Prostate gland (tissue), 2 donors: ENCODE data around the gene GPR42.

Source experiments
- POLR2A ChIP-seq: fragments of 450-650 bp; IDR thresholded peaks from one replicate; pipeline ENCODE4 v1.6.1; 2016; ENCODE audit warnings: antibody characterized with exemption, mild to moderate bottlenecking
- POLR2AphosphoS5 ChIP-seq: sonication (generic); formaldehyde crosslinking; IDR thresholded peaks from one replicate; pipeline ENCODE4 v1.6.1; 2017; ENCODE audit warnings: antibody characterized with exemption
- TF ChIP-seq, protein P1 (sequence below), 4 experiments: fragments of 200-600 bp in 2 of 4; fragments of 450-650 bp in 2 of 4; sonication (generic) in 2 of 4; IDR thresholded peaks; 1 replicate in 3 of 4; 2 replicates in 1 of 4; pipeline ENCODE4 v1.5.1; 2016 to 2019; ENCODE audit warnings: antibody characterized with exemption in 4 of 4, mild to moderate bottlenecking in 2 of 4, moderate library complexity in 2 of 4

DNA sequence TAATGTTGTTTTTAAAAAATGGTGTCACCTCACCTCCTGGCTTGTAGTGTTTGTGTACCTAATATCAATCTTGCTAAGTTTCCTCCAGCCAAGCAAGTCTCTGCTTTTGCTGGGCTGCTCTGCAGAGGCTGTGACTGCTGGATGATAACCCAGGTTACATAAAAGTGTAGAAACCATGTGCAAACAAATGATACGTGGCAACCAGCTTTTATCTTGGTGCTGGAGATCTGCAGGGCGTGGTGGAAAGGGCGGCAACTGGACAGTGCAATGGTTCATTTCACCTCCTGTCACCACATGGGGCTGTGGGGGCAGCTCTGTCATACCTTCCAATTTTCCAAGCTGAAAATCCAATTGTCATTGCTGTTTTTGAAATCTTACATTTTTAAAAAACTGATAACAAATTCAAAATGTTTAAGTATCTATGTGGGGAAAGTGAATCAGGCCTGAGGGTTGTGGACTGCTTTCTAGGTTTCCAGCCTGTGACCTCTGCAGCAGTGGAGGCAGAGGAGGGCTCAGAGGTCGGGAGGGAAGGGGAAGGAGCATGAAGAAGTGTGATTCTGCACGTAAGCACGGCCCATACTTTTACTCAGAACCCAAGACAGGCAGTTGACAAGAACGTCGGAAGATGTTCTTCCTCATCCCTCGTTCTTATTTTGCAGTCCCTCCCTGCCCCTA is 9.7 kb downstream of the GPR42 start:
- TF ChIP-seq, protein P1, sequence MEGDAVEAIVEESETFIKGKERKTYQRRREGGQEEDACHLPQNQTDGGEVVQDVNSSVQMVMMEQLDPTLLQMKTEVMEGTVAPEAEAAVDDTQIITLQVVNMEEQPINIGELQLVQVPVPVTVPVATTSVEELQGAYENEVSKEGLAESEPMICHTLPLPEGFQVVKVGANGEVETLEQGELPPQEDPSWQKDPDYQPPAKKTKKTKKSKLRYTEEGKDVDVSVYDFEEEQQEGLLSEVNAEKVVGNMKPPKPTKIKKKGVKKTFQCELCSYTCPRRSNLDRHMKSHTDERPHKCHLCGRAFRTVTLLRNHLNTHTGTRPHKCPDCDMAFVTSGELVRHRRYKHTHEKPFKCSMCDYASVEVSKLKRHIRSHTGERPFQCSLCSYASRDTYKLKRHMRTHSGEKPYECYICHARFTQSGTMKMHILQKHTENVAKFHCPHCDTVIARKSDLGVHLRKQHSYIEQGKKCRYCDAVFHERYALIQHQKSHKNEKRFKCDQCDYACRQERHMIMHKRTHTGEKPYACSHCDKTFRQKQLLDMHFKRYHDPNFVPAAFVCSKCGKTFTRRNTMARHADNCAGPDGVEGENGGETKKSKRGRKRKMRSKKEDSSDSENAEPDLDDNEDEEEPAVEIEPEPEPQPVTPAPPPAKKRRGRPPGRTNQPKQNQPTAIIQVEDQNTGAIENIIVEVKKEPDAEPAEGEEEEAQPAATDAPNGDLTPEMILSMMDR (IDR thresholded peaks at IDR 0.05): no peak
- TF ChIP-seq POLR2A (no peak), POLR2AphosphoS5 (peak; percentile 30)
